GM23338 (cell line): ENCODE results near the gene RNF186. TPM values are rescaled to one million over a fixed set of nuclear protein-coding genes. Genes with fewer than 3 reads are reported as not detected.

Source experiments
- ATAC-seq: fragments of 200-7000 bp; cut with Tn5 transposase; 3 replicates; pipeline ENCODE4 v1.9.1; 2020
- DNase-seq: peaks from one replicate; pipeline ENCODE4 v3.0.0-alpha.2; 2015; ENCODE audit warnings: low spot score
- H2AFZ ChIP-seq: fragments of 200-600 bp; sonication (generic); 2 replicates; pipeline ENCODE4 v1.8.0; 2016; ENCODE audit warnings: antibody characterized with exemption, mild to moderate bottlenecking, moderate library complexity
- H3F3A ChIP-seq: fragments of 200-600 bp; sonication (generic); replicated peaks from 2 replicates; pipeline ENCODE4 v1.8.0; 2017; ENCODE audit warnings: antibody characterized with exemption, mixed run types, low read depth
- H3K27ac ChIP-seq: fragments of 200-600 bp; sonication (generic); 2 replicates; pipeline ENCODE4 v1.6.1; 2016; ENCODE audit warnings: low read depth
- H3K27me3 ChIP-seq: fragments of 200-600 bp; sonication (generic); 2 replicates; pipeline ENCODE4 v1.8.0; 2016; ENCODE audit warnings: mild to moderate bottlenecking, mixed run types, moderate library complexity; ENCODE audit not compliant: insufficient read depth
- H3K36me3 ChIP-seq: fragments of 200-600 bp; sonication (generic); 2 replicates; pipeline ENCODE4 v1.8.0; 2016; ENCODE audit warnings: mild to moderate bottlenecking; ENCODE audit not compliant: insufficient read depth
- H3K4me1 ChIP-seq: fragments of 200-600 bp; sonication (generic); 2 replicates; pipeline ENCODE4 v1.8.0; 2016; ENCODE audit warnings: mild to moderate bottlenecking, moderate library complexity; ENCODE audit not compliant: insufficient read depth
- H3K4me2 ChIP-seq: fragments of 200-600 bp; sonication (generic); 2 replicates; pipeline ENCODE4 v1.7.1; 2017; ENCODE audit warnings: mixed run types
- H3K4me3 ChIP-seq: fragments of 200-600 bp; sonication (generic); 2 replicates; pipeline ENCODE4 v1.6.1; 2016; ENCODE audit warnings: mixed run types
- H3K79me2 ChIP-seq: fragments of 200-600 bp; sonication (generic); replicated peaks from 2 replicates; pipeline ENCODE4 v1.8.0; 2017; ENCODE audit warnings: mild to moderate bottlenecking; ENCODE audit not compliant: insufficient read depth
- H3K9me2 ChIP-seq: fragments of 200-600 bp; sonication (generic); 2 replicates; pipeline ENCODE4 v1.8.0; 2017; ENCODE audit not compliant: insufficient read depth
- H4K20me1 ChIP-seq: fragments of 200-600 bp; sonication (generic); replicated peaks from 2 replicates; pipeline ENCODE4 v1.8.0; 2017; ENCODE audit warnings: mild to moderate bottlenecking; ENCODE audit not compliant: insufficient read depth
- H3K27ac Mint-ChIP-seq: 2 replicates; pipeline ENCODE4 v1.8.0; 2020; ENCODE audit warnings: inconsistent platforms, mild to moderate bottlenecking, moderate library complexity, mixed read lengths
- H3K27me3 Mint-ChIP-seq: 3 replicates; pipeline ENCODE4 v1.8.0; 2022; ENCODE audit warnings: low read depth, mild to moderate bottlenecking, moderate library complexity, mixed read lengths, inconsistent platforms; ENCODE audit not compliant: insufficient read depth, poor library complexity
- H3K36me3 Mint-ChIP-seq: 3 replicates; pipeline ENCODE4 v1.8.0; 2021; ENCODE audit warnings: low read depth, mild to moderate bottlenecking, inconsistent platforms, moderate library complexity, mixed read lengths
- H3K4me1 Mint-ChIP-seq: 3 replicates; pipeline ENCODE4 v1.8.0; 2020; ENCODE audit warnings: mild to moderate bottlenecking, inconsistent platforms, mixed read lengths
- H3K4me3 Mint-ChIP-seq: 3 replicates; pipeline ENCODE4 v1.8.0; 2021; ENCODE audit warnings: moderate library complexity, mild to moderate bottlenecking, inconsistent platforms, mixed read lengths
- H3K9me3 Mint-ChIP-seq: 3 replicates; pipeline ENCODE4 v1.8.0; 2020; ENCODE audit warnings: moderate library complexity, mild to moderate bottlenecking, inconsistent platforms, mixed read lengths
- CREB1 ChIP-seq: fragments of 250-450 bp; sonication (Bioruptor Pico); IDR thresholded peaks from 2 replicates; pipeline ENCODE4 v1.5.0; 2020; ENCODE audit warnings: low read depth, mild to moderate bottlenecking, moderate library complexity
- ETS1 ChIP-seq: IDR thresholded peaks from 2 replicates; pipeline ENCODE4 v1.6.1; 2016; ENCODE audit warnings: antibody characterized with exemption
- EZH2 ChIP-seq: fragments of 200-600 bp; sonication (generic); IDR thresholded peaks from one replicate; pipeline ENCODE4 v1.8.0; 2017; ENCODE audit warnings: antibody characterized with exemption, mild to moderate bottlenecking, low read depth; ENCODE audit not compliant: unreplicated experiment
- EZH2phosphoT487 ChIP-seq: fragments of 200-600 bp; sonication (generic); IDR thresholded peaks from one replicate; pipeline ENCODE4 v1.8.1; 2018; ENCODE audit warnings: antibody characterized with exemption; ENCODE audit not compliant: unreplicated experiment
- JUNB ChIP-seq: IDR thresholded peaks from one replicate; pipeline ENCODE4 v1.6.1; 2016; ENCODE audit warnings: antibody characterized with exemption; ENCODE audit not compliant: unreplicated experiment
- NANOG ChIP-seq: IDR thresholded peaks from 2 replicates; pipeline ENCODE4 v1.6.1; 2016; ENCODE audit warnings: antibody characterized with exemption, borderline replicate concordance
- POLR2AphosphoS5 ChIP-seq: IDR thresholded peaks from 2 replicates; pipeline ENCODE4 v1.6.1; 2016; ENCODE audit warnings: antibody characterized with exemption, low read depth
- STAT1 ChIP-seq: IDR thresholded peaks from one replicate; pipeline ENCODE4 v1.6.1; 2016; ENCODE audit warnings: antibody characterized with exemption; ENCODE audit not compliant: unreplicated experiment
- ZNF114 ChIP-seq: fragments of 250-450 bp; sonication (Bioruptor Pico); IDR thresholded peaks from 2 replicates; pipeline ENCODE4 v1.5.0; 2020; ENCODE audit warnings: mild to moderate bottlenecking, moderate library complexity
- ZNF331 ChIP-seq: fragments of 250-450 bp; sonication (Bioruptor Pico); IDR thresholded peaks from 2 replicates; pipeline ENCODE4 v1.5.0; 2020; ENCODE audit warnings: low read depth, mild to moderate bottlenecking, moderate library complexity
- ZNF462 ChIP-seq: fragments of 250-450 bp; sonication (Bioruptor Pico); IDR thresholded peaks from 2 replicates; pipeline ENCODE4 v1.5.0; 2020; ENCODE audit warnings: mild to moderate bottlenecking, moderate library complexity
- polyA plus RNA-seq: library from polyadenylated mRNA; unstranded; fragments of >200 nt; fragmentation: Nextera tagmentation; extraction: Ambion mirVana; gene quantifications from 2 replicates; pipeline ENCODE4 v1.2.1, GENCODE V29; 2016
- total RNA-seq: library from RNA; depleted of rRNA; stranded (reverse); fragments of >200 nt; shearing (Covaris generic); gene quantifications from 2 replicates; pipeline ENCODE4 v1.2.3, GENCODE V29; 2014
- TF ChIP-seq, protein P1 (sequence below), 2 experiments: fragments of 200-600 bp in 1 of 2; sonication (generic) in 1 of 2; conservative IDR thresholded peaks; 2 replicates each; pipeline versions ENCODE4 v1.5.1 to v1.6.1; 2016 to 2017; ENCODE audit warnings: antibody characterized with exemption in 2 of 2, low read depth in 2 of 2, mild to moderate bottlenecking in 2 of 2, moderate library complexity in 1 of 2
- TF ChIP-seq, protein P2 (sequence below): IDR thresholded peaks from one replicate; pipeline ENCODE4 v1.6.1; 2018; ENCODE audit warnings: antibody characterized with exemption; ENCODE audit not compliant: unreplicated experiment

Gene RNF186
- total and polyA plus RNA-seq, 2 experiments from 2014 or later: not detected

DNA sequence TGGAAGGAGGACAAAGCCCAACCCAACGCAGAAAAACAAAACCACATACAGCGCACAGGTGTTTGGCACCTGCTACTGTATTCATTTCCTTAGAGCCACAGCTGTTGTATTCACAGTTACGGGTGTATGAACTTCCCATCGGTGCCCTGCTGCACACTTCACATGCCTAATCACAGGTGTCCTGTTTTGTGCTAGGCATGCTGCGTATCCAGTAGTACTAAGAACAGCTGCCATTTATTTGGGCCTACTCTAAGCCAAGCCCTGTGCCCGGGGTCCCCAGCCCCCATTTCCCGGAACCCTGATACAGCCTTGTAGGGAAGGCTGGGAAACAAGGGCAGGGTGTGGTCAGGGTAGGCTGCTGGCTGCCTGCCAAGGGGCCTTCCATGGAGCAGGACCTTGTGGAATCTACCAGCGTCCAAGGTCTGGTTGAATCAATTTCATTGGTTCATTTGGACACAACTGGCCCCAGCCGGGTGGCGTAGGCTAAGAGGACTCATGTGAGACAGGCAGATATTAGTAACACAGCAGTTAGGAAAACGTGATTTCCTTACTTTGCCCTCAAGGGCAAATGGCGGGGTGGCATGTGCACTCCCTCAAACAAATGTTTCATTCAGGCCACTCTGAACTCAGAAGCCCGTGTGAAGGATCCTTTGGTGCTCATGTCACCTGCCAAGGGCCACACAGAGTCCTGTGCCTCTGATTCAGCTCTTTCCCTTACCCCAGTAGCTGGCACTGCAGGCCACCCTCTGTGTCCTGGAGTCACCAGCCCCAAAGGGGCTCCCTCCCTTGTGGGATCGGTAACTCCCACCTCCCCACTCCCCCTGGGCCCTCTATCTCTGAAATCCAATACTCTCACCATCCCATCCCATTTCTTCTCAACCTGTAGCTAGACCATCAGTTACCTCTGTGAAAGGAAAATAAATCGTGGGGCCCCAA, 986 bp upstream of the RNF186 start:
- TF ChIP-seq CREB1 (CRISPR knock-in tag) (no peak), POLR2AphosphoS5 (no peak), ZNF331 (CRISPR knock-in tag) (no peak), JUNB (no peak), EZH2phosphoT487 (no peak), ZNF462 (CRISPR knock-in tag) (no peak), STAT1 (no peak), ZNF114 (CRISPR knock-in tag) (no peak), NANOG (no peak), ETS1 (no peak), EZH2 (no peak)
- TF ChIP-seq, protein P1, sequence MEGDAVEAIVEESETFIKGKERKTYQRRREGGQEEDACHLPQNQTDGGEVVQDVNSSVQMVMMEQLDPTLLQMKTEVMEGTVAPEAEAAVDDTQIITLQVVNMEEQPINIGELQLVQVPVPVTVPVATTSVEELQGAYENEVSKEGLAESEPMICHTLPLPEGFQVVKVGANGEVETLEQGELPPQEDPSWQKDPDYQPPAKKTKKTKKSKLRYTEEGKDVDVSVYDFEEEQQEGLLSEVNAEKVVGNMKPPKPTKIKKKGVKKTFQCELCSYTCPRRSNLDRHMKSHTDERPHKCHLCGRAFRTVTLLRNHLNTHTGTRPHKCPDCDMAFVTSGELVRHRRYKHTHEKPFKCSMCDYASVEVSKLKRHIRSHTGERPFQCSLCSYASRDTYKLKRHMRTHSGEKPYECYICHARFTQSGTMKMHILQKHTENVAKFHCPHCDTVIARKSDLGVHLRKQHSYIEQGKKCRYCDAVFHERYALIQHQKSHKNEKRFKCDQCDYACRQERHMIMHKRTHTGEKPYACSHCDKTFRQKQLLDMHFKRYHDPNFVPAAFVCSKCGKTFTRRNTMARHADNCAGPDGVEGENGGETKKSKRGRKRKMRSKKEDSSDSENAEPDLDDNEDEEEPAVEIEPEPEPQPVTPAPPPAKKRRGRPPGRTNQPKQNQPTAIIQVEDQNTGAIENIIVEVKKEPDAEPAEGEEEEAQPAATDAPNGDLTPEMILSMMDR (conservative IDR thresholded peaks at IDR 0.05; ENCODE audit: low read depth in 2 of 2): no peak
- TF ChIP-seq, protein P2, sequence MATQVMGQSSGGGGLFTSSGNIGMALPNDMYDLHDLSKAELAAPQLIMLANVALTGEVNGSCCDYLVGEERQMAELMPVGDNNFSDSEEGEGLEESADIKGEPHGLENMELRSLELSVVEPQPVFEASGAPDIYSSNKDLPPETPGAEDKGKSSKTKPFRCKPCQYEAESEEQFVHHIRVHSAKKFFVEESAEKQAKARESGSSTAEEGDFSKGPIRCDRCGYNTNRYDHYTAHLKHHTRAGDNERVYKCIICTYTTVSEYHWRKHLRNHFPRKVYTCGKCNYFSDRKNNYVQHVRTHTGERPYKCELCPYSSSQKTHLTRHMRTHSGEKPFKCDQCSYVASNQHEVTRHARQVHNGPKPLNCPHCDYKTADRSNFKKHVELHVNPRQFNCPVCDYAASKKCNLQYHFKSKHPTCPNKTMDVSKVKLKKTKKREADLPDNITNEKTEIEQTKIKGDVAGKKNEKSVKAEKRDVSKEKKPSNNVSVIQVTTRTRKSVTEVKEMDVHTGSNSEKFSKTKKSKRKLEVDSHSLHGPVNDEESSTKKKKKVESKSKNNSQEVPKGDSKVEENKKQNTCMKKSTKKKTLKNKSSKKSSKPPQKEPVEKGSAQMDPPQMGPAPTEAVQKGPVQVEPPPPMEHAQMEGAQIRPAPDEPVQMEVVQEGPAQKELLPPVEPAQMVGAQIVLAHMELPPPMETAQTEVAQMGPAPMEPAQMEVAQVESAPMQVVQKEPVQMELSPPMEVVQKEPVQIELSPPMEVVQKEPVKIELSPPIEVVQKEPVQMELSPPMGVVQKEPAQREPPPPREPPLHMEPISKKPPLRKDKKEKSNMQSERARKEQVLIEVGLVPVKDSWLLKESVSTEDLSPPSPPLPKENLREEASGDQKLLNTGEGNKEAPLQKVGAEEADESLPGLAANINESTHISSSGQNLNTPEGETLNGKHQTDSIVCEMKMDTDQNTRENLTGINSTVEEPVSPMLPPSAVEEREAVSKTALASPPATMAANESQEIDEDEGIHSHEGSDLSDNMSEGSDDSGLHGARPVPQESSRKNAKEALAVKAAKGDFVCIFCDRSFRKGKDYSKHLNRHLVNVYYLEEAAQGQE: no peak
- Histone ChIP-seq H3K4me1 (peaks cover 26% of the 10 kb centered on the region), H3K36me3 (no peaks in the 10 kb centered on the region), H3K27ac (peak overlapping the region; percentile 75), H3K4me2 (peak overlapping the region; percentile 20), H3K79me2 (no peaks in the 10 kb centered on the region), H3K27me3 (no peaks in the 10 kb centered on the region), H2AFZ (no peak overlapping the region), H3K4me3 (0 out of 2 replicates have a peak overlapping the region, but pooled peaks have one; percentile 13), H4K20me1 (no peaks in the 10 kb centered on the region), H3F3A (no peaks in the 10 kb centered on the region), H3K9me2 (no peaks in the 10 kb centered on the region)
- peak overlapping the region; percentile 96 for H3K27ac Mint-ChIP-seq
- peaks cover 41% of the 10 kb centered on the region for H3K4me1 Mint-ChIP-seq
- H3K9me3 Mint-ChIP-seq: no peaks in the 10 kb centered on the region
- peak overlapping the region; percentile 58 for H3K4me3 Mint-ChIP-seq
- ATAC-seq (peak; percentile 59), DNase-seq (no peak)
- H3K36me3 Mint-ChIP-seq: no peaks in the 10 kb centered on the region; the same call in 2 of the 3 replicates
- peaks cover 10% of the 10 kb centered on the region for H3K27me3 Mint-ChIP-seq
